HL-60 (cell line): ENCODE results near the gene ANKFN1.

Source experiments
- DNase-seq, 2 experiments: peaks; one replicate each; pipeline ENCODE4 v3.0.0-alpha.2; 2010 to 2020; ENCODE audit warnings: low read depth in 1 of 2, low spot score in 1 of 2
- H3K27ac ChIP-seq: fragments of 250-450 bp; sonication (Bioruptor Pico); replicated peaks from 2 replicates; pipeline ENCODE4 v1.5.1; 2020; ENCODE audit warnings: mild to moderate bottlenecking, moderate library complexity
- H3K27me3 ChIP-seq: fragments of 250-450 bp; sonication (Bioruptor Pico); 2 replicates; pipeline ENCODE4 v1.5.1; 2021; ENCODE audit warnings: mild to moderate bottlenecking, moderate library complexity; ENCODE audit not compliant: insufficient read depth, poor library complexity, severe bottlenecking
- H3K4me3 ChIP-seq: replicated peaks from 2 replicates; pipeline ENCODE4 v1.5.1; 2011; ENCODE audit warnings: mild to moderate bottlenecking, control low read depth, low read length; ENCODE audit not compliant: insufficient read depth
- CTCF ChIP-seq: IDR thresholded peaks from one replicate; pipeline ENCODE4 v1.5.1; 2011; ENCODE audit warnings: low read length, control low read depth, inconsistent platforms; ENCODE audit not compliant: insufficient read depth
- GABPA ChIP-seq: IDR thresholded peaks from 2 replicates; pipeline ENCODE4 v1.6.1; 2012; ENCODE audit warnings: low read depth
- POLR2AphosphoS5 ChIP-seq: IDR thresholded peaks from 2 replicates; pipeline ENCODE4 v1.6.1; 2012; ENCODE audit warnings: low read depth
- REST ChIP-seq: IDR thresholded peaks from 2 replicates; pipeline ENCODE4 v1.6.1; 2012; ENCODE audit warnings: low read depth; ENCODE audit not compliant: insufficient replicate concordance
- SPI1 ChIP-seq: IDR thresholded peaks from 2 replicates; pipeline ENCODE4 v1.6.1; 2012; ENCODE audit warnings: low read depth, mild to moderate bottlenecking, borderline replicate concordance

The ANKFN1 gene

GRCh38 chr17:56149266-56150036 lies 3.8 kb upstream of the ANKFN1 start:
- no peak overlapping the region for H3K4me3 ChIP-seq
- no peak for DNase-seq
- H3K27me3 ChIP-seq, result no peaks in the 10 kb centered on the region
- H3K27ac ChIP-seq, result no peak overlapping the region
- TF ChIP-seq CTCF (no peak), SPI1 (no peak), REST (peak; percentile 77)

GRCh38 chr17:56150649-56151048 lies 2.6 kb upstream of the ANKFN1 start:
- Histone ChIP-seq H3K27me3 (no peaks in the 10 kb centered on the region), H3K27ac (no peak overlapping the region), H3K4me3 (no peak overlapping the region)
- DNase-seq, result no peak
- TF ChIP-seq REST (no peak), CTCF (no peak), POLR2AphosphoS5 (no peak)

GRCh38 chr17:56157845-56158244 lies 4.6 kb downstream of the ANKFN1 start:
- no peak for DNase-seq

More at GRCh38 chr17:56157845-56158244, 4.6 kb downstream of the ANKFN1 start:
- Histone ChIP-seq H3K27ac (peak overlapping the region; percentile 59), H3K27me3 (no peaks in the 10 kb centered on the region), H3K4me3 (no peak overlapping the region)
- TF ChIP-seq POLR2AphosphoS5 (no peak), REST (no peak), SPI1 (no peak), CTCF (no peak), GABPA (no peak)
